GM12878 (cell line): Measurements from ENCODE around the gene RAPGEF3. TPM values are rescaled to one million over a fixed set of nuclear protein-coding genes. Genes with fewer than 3 reads are reported as not detected.

Experiments used
- CHD1 ChIP-seq: IDR thresholded peaks from 2 replicates; pipeline ENCODE4 v1.6.1; 2012; ENCODE audit warnings: low read depth, low read length, improper control_type of control experiment
- CREB1 ChIP-seq: IDR thresholded peaks from 2 replicates; pipeline ENCODE4 v1.6.1; 2012; ENCODE audit warnings: low read depth, mild to moderate bottlenecking, inconsistent platforms
- IKZF1 ChIP-seq: fragments of 450-650 bp; conservative IDR thresholded peaks from 2 replicates; pipeline ENCODE4 v1.6.1; 2017; ENCODE audit warnings: antibody characterized with exemption, mild to moderate bottlenecking
- MTA3 ChIP-seq: IDR thresholded peaks from 2 replicates; pipeline ENCODE4 v1.6.1; 2012; ENCODE audit warnings: low read length, inconsistent platforms, borderline replicate concordance
- NFIC ChIP-seq: IDR thresholded peaks from 2 replicates; pipeline ENCODE4 v1.6.1; 2012; ENCODE audit warnings: low read depth, mild to moderate bottlenecking, inconsistent platforms, low read length, moderate library complexity
- NR2C1 ChIP-seq: fragments of 450-650 bp; IDR thresholded peaks from 2 replicates; pipeline ENCODE4 v1.6.1; 2017; ENCODE audit warnings: antibody characterized with exemption, mild to moderate bottlenecking, moderate library complexity
- NR2C2 ChIP-seq: IDR thresholded peaks from 2 replicates; pipeline ENCODE4 v1.6.1; 2011; ENCODE audit warnings: borderline replicate concordance, low read depth; ENCODE audit not compliant: control insufficient read depth, insufficient read length
- POLR2AphosphoS5 ChIP-seq: IDR thresholded peaks from 2 replicates; pipeline ENCODE4 v1.6.1; 2011; ENCODE audit warnings: mild to moderate bottlenecking, low read length, inconsistent platforms
- RAD51 ChIP-seq: fragments of 450-650 bp; IDR thresholded peaks from 2 replicates; pipeline ENCODE4 v1.6.1; 2016; ENCODE audit warnings: moderate library complexity, mild to moderate bottlenecking, inconsistent platforms
- RB1 ChIP-seq: fragments of 450-650 bp; formaldehyde crosslinking; IDR thresholded peaks from 2 replicates; pipeline ENCODE4 v1.6.1; 2017; ENCODE audit warnings: mild to moderate bottlenecking, borderline replicate concordance
- RCOR1 ChIP-seq: conservative IDR thresholded peaks from 2 replicates; pipeline ENCODE4 v1.6.1; 2012; ENCODE audit warnings: low read depth, low read length, improper control_type of control experiment
- RELB ChIP-seq: fragments of 450-650 bp; IDR thresholded peaks from 2 replicates; pipeline ENCODE4 v1.6.1; 2017; ENCODE audit warnings: low read depth, mild to moderate bottlenecking, moderate library complexity
- SUZ12 ChIP-seq: fragments of 200-600 bp; sonication (generic); IDR thresholded peaks from one replicate; pipeline ENCODE4 v1.6.1; 2018; ENCODE audit warnings: antibody characterized with exemption, mild to moderate bottlenecking; ENCODE audit not compliant: unreplicated experiment
- TBL1XR1 ChIP-seq: IDR thresholded peaks from 2 replicates; pipeline ENCODE4 v1.6.1; 2012; ENCODE audit warnings: low read depth, low read length, improper control_type of control experiment
- YBX1 ChIP-seq: fragments of 450-650 bp; IDR thresholded peaks from 2 replicates; pipeline ENCODE4 v1.6.1; 2016; ENCODE audit warnings: antibody characterized with exemption
- polyA plus RNA-seq, 11 experiments: library from polyadenylated mRNA; depleted of rRNA in 4 of 11; unstranded in 6 of 11; stranded (reverse) in 5 of 11; fragments of >200 nt; fragmentation: Nextera tagmentation in 4 of 11; fragmentation: Illumina TruSeq in 1 of 11; extraction: Ambion mirVana in 4 of 11; extraction: Trizol in 1 of 11; gene quantifications; 1 replicate in 1 of 11; 2 replicates in 10 of 11; pipeline versions ENCODE4 v1.2.1 to v1.2.3, GENCODE V29; 2011 to 2016; ENCODE audit warnings: inconsistent platforms in 2 of 11, missing spikeins in 2 of 11, low read depth in 1 of 11
- total RNA-seq, 4 experiments: library from RNA; depleted of rRNA in 3 of 4; stranded (reverse); fragments of >200 nt in 3 of 4; fragmentation: Illumina TruSeq in 1 of 4; extraction: Trizol in 1 of 4; gene quantifications; 2 replicates each; pipeline versions ENCODE4 v1.2.1 to v1.2.3, GENCODE V29; 2013 to 2021
- TF ChIP-seq, protein P1 (sequence below): fragments of 450-650 bp; IDR thresholded peaks from 2 replicates; pipeline ENCODE4 v1.6.1; 2016; ENCODE audit warnings: mild to moderate bottlenecking
- TF ChIP-seq, protein P2 (sequence below): fragments of 450-650 bp; IDR thresholded peaks from 2 replicates; pipeline ENCODE4 v1.6.1; 2017; ENCODE audit warnings: antibody characterized with exemption, mild to moderate bottlenecking, moderate library complexity
- TF ChIP-seq, protein P3 (sequence below): IDR thresholded peaks from 2 replicates; pipeline ENCODE4 v1.6.1; 2012; ENCODE audit warnings: mild to moderate bottlenecking, low read depth, low read length
- TF ChIP-seq, protein P4 (sequence below): fragments of 450-650 bp; IDR thresholded peaks from 2 replicates; pipeline ENCODE4 v1.6.1; 2016; ENCODE audit warnings: mild to moderate bottlenecking

Gene RAPGEF3
- total and polyA plus RNA-seq, 10 of the 15 experiments (the other 5 are each of a cell fraction or from before 2014, with no cell fraction given): 0.02 to 0.92 (median 0.31) TPM; not detected in 2

GRCh38 chr12:47755655-47756562, 2.8 kb downstream of the RAPGEF3 start (continued):
- TF ChIP-seq NFIC (0 out of 2 replicates have a peak, but pooled peaks have one; percentile 24), RELB (peak; percentile 52; the same call in 1 of the 2 replicates), YBX1 (no peak), RB1 (no peak), NR2C1 (peak; percentile 27; the same call in 1 of the 2 replicates), SUZ12 (no peak), CREB1 (no peak), RCOR1 (no peak), IKZF1 (peak; percentile 58; the same call in 1 of the 2 replicates), MTA3 (no peak), TBL1XR1 (no peak), NR2C2 (no peak), POLR2AphosphoS5 (no peak), RAD51 (no peak), CHD1 (no peak)
- TF ChIP-seq, protein P1, sequence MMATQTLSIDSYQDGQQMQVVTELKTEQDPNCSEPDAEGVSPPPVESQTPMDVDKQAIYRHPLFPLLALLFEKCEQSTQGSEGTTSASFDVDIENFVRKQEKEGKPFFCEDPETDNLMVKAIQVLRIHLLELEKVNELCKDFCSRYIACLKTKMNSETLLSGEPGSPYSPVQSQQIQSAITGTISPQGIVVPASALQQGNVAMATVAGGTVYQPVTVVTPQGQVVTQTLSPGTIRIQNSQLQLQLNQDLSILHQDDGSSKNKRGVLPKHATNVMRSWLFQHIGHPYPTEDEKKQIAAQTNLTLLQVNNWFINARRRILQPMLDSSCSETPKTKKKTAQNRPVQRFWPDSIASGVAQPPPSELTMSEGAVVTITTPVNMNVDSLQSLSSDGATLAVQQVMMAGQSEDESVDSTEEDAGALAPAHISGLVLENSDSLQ: peak; percentile 25; the same call in 1 of the 2 replicates
- TF ChIP-seq, protein P2, sequence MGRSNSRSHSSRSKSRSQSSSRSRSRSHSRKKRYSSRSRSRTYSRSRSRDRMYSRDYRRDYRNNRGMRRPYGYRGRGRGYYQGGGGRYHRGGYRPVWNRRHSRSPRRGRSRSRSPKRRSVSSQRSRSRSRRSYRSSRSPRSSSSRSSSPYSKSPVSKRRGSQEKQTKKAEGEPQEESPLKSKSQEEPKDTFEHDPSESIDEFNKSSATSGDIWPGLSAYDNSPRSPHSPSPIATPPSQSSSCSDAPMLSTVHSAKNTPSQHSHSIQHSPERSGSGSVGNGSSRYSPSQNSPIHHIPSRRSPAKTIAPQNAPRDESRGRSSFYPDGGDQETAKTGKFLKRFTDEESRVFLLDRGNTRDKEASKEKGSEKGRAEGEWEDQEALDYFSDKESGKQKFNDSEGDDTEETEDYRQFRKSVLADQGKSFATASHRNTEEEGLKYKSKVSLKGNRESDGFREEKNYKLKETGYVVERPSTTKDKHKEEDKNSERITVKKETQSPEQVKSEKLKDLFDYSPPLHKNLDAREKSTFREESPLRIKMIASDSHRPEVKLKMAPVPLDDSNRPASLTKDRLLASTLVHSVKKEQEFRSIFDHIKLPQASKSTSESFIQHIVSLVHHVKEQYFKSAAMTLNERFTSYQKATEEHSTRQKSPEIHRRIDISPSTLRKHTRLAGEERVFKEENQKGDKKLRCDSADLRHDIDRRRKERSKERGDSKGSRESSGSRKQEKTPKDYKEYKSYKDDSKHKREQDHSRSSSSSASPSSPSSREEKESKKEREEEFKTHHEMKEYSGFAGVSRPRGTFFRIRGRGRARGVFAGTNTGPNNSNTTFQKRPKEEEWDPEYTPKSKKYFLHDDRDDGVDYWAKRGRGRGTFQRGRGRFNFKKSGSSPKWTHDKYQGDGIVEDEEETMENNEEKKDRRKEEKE: no peak
- TF ChIP-seq, protein P3, sequence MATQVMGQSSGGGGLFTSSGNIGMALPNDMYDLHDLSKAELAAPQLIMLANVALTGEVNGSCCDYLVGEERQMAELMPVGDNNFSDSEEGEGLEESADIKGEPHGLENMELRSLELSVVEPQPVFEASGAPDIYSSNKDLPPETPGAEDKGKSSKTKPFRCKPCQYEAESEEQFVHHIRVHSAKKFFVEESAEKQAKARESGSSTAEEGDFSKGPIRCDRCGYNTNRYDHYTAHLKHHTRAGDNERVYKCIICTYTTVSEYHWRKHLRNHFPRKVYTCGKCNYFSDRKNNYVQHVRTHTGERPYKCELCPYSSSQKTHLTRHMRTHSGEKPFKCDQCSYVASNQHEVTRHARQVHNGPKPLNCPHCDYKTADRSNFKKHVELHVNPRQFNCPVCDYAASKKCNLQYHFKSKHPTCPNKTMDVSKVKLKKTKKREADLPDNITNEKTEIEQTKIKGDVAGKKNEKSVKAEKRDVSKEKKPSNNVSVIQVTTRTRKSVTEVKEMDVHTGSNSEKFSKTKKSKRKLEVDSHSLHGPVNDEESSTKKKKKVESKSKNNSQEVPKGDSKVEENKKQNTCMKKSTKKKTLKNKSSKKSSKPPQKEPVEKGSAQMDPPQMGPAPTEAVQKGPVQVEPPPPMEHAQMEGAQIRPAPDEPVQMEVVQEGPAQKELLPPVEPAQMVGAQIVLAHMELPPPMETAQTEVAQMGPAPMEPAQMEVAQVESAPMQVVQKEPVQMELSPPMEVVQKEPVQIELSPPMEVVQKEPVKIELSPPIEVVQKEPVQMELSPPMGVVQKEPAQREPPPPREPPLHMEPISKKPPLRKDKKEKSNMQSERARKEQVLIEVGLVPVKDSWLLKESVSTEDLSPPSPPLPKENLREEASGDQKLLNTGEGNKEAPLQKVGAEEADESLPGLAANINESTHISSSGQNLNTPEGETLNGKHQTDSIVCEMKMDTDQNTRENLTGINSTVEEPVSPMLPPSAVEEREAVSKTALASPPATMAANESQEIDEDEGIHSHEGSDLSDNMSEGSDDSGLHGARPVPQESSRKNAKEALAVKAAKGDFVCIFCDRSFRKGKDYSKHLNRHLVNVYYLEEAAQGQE: no peak
- TF ChIP-seq, protein P4, sequence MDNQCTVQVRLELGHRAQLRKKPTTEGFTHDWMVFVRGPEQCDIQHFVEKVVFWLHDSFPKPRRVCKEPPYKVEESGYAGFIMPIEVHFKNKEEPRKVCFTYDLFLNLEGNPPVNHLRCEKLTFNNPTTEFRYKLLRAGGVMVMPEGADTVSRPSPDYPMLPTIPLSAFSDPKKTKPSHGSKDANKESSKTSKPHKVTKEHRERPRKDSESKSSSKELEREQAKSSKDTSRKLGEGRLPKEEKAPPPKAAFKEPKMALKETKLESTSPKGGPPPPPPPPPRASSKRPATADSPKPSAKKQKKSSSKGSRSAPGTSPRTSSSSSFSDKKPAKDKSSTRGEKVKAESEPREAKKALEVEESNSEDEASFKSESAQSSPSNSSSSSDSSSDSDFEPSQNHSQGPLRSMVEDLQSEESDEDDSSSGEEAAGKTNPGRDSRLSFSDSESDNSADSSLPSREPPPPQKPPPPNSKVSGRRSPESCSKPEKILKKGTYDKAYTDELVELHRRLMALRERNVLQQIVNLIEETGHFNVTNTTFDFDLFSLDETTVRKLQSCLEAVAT: no peak
